ENCODE results near the gene EPHA7. TPM values are rescaled to one million over a fixed set of nuclear protein-coding genes. Genes with fewer than 3 reads are reported as not detected.
A peak's percentile ranks its signal among the peaks of the same experiment; 100 is the strongest.

The EPHA7 gene
- under 1 TPM; 0.49 to 0.84 TPM for polyA plus RNA-seq

DNA sequence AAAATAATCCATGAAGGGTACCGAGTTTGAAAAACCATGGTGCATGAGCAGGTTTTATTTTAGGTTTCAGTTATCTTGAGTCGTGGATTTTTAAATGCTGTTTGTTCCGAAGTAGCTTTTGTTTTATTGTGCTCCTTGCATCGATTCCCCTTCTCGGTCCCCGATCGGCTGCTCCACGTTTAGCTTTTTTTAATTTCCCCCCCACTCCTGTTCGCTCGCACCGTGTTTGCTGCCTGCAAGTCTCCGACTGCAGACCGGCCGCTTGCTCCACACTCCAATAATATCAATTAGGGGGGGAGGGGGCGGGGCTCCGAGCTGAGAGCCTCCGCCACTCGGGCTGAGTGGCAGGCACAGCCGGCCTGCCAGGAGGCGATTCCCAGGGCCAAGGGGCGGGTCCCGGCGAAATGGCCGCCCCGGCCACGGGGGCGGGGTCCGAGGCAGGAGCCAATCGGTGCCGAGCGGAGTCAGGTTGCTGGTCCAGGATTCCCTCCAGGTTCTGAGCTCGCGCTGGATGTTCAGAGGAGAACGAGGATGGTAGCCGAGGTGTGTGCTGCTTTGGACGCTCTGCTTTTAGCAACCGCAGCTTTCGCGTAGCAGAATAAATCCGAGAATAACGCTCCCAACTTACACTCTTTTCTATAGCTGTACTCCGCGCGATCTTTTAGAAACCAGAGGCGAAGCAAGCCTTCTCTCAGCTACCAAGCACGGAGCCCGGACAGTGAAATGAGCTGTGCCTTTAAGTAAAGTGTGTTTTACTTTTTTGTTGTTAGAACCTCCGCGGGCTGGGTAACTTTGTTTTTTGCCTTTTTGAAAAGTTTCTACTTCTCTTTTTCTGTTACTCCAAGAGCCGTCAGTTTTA, at the start of gene EPHA7:
EPHA7 (minus strand) TSS at position 256 of the 859 bp plus-strand sequence; CDS start at position 38, 218 bp downstream.
- Histone ChIP-seq H3K4me3 (ENCODE audit: low read depth in 1 of 2, low read length in 2 of 2) (peak within 1 kb of the TSS; percentile 39 to 42), H3K27me3 (ENCODE audit: control insufficient read depth in 1 of 2, insufficient read depth in 2 of 2, low read length in 2 of 2) (peaks cover 0 to 7% of the 10 kb centered on the region in 2 donors), H3K4me1 (ENCODE audit: control insufficient read depth in 2 of 2, insufficient read depth in 2 of 2, low read length in 1 of 2) (peaks cover 6 to 14% of the 10 kb centered on the region in 2 donors), H3K9me3 (ENCODE audit: control insufficient read depth in 2 of 2, insufficient read depth in 1 of 2, low read depth in 1 of 2, low read length in 1 of 2) (peaks cover 0 to 3% of the 10 kb centered on the region in 2 donors), H3K36me3 (ENCODE audit: control insufficient read depth in 2 of 2, insufficient read depth in 2 of 2, low read length in 1 of 2) (no peaks in the 10 kb centered on the region), H3K27ac (ENCODE audit: low read depth in 2 of 2, low read length in 1 of 2) (no peak within 1 kb of the TSS)
- WGBS, 2 donors: 2% methylated on average over 50 of the region's 50 CpGs

- 4 to 12% methylated on average over 4 of the region's 4 CpGs for WGBS, 2 donors
- Histone ChIP-seq H3K36me3 (ENCODE audit: control insufficient read depth in 2 of 2, insufficient read depth in 2 of 2, low read length in 1 of 2) (no peaks in the 10 kb centered on the region), H3K4me1 (ENCODE audit: control insufficient read depth in 2 of 2, insufficient read depth in 2 of 2, low read length in 1 of 2) (no peaks in the 10 kb centered on the region)
These were observed 48.9 kb upstream of the EPHA7 start for GRCh38 chr6:93468291-93468690.

GRCh38 chr6:93454533-93454932, 35.2 kb upstream of the EPHA7 start:
- no peaks in the 10 kb centered on the region for H3K4me1 ChIP-seq (ENCODE audit: control insufficient read depth in 2 of 2, insufficient read depth in 2 of 2, low read length in 1 of 2)
- no peak overlapping the region for H3K27ac ChIP-seq (ENCODE audit: low read depth in 2 of 2, low read length in 1 of 2)
- WGBS, 2 donors: 79 to 81% methylated on average over 6 of the region's 6 CpGs
- H3K27me3 ChIP-seq (ENCODE audit: control insufficient read depth in 1 of 2, insufficient read depth in 2 of 2, low read length in 2 of 2): no peaks in the 10 kb centered on the region
- H3K9me3 ChIP-seq (ENCODE audit: control insufficient read depth in 2 of 2, insufficient read depth in 1 of 2, low read depth in 1 of 2, low read length in 1 of 2): no peaks in the 10 kb centered on the region
- H3K4me3 ChIP-seq (ENCODE audit: low read depth in 1 of 2, low read length in 2 of 2): no peak overlapping the region
- no peaks in the 10 kb centered on the region for H3K36me3 ChIP-seq (ENCODE audit: control insufficient read depth in 2 of 2, insufficient read depth in 2 of 2, low read length in 1 of 2)

More at GRCh38 chr6:93468291-93468690, 48.9 kb upstream of the EPHA7 start:
- Histone ChIP-seq H3K9me3 (ENCODE audit: control insufficient read depth in 2 of 2, insufficient read depth in 1 of 2, low read depth in 1 of 2, low read length in 1 of 2) (no peaks in the 10 kb centered on the region), H3K4me3 (ENCODE audit: low read depth in 1 of 2, low read length in 2 of 2) (no peak overlapping the region), H3K27ac (ENCODE audit: low read depth in 2 of 2, low read length in 1 of 2) (no peak overlapping the region), H3K27me3 (ENCODE audit: control insufficient read depth in 1 of 2, insufficient read depth in 2 of 2, low read length in 2 of 2) (no peaks in the 10 kb centered on the region)

DNA sequence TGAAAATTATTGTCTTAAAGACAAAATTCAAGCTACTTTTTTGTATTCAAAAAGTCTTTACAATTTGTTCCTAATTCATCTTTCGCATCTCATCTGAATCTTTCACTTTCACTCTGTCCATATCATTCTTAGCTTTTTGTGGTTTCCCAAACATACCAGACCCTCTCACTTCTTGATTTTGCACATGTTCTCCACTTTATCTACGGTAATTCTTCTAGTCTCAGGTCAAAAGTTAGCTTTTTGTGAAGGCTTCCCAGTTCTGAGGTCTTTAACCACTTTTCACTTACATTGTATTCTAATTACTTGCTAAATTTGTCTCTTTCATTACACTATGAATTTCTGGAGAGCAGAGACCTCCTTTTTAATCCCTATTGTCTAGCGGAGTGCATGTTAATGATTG, 34.6 kb upstream of the EPHA7 start:
- Histone ChIP-seq H3K27me3 (ENCODE audit: control insufficient read depth in 1 of 2, insufficient read depth in 2 of 2, low read length in 2 of 2) (no peaks in the 10 kb centered on the region), H3K4me1 (ENCODE audit: control insufficient read depth in 2 of 2, insufficient read depth in 2 of 2, low read length in 1 of 2) (no peaks in the 10 kb centered on the region), H3K27ac (ENCODE audit: low read depth in 2 of 2, low read length in 1 of 2) (no peak overlapping the region), H3K9me3 (ENCODE audit: control insufficient read depth in 2 of 2, insufficient read depth in 1 of 2, low read depth in 1 of 2, low read length in 1 of 2) (no peaks in the 10 kb centered on the region), H3K36me3 (ENCODE audit: control insufficient read depth in 2 of 2, insufficient read depth in 2 of 2, low read length in 1 of 2) (no peaks in the 10 kb centered on the region), H3K4me3 (ENCODE audit: low read depth in 1 of 2, low read length in 2 of 2) (no peak overlapping the region)
- 81 to 84% methylated on average over 3 of the region's 3 CpGs for whole genome bisulfite sequencing, 2 donors

- H3K27me3 ChIP-seq (ENCODE audit: control insufficient read depth in 1 of 2, insufficient read depth in 2 of 2, low read length in 2 of 2): no peaks in the 10 kb centered on the region
- WGBS, 2 donors: 66 to 77% methylated on average over 3 of the region's 3 CpGs
- no peaks in the 10 kb centered on the region for H3K4me1 ChIP-seq (ENCODE audit: control insufficient read depth in 2 of 2, insufficient read depth in 2 of 2, low read length in 1 of 2)
- H3K4me3 ChIP-seq (ENCODE audit: low read depth in 1 of 2, low read length in 2 of 2): no peak overlapping the region
- H3K36me3 ChIP-seq (ENCODE audit: control insufficient read depth in 2 of 2, insufficient read depth in 2 of 2, low read length in 1 of 2): no peaks in the 10 kb centered on the region
- no peaks in the 10 kb centered on the region for H3K9me3 ChIP-seq (ENCODE audit: control insufficient read depth in 2 of 2, insufficient read depth in 1 of 2, low read depth in 1 of 2, low read length in 1 of 2)
- no peak overlapping the region for H3K27ac ChIP-seq (ENCODE audit: low read depth in 2 of 2, low read length in 1 of 2)
These were observed 28.5 kb upstream of the EPHA7 start for GRCh38 chr6:93447874-93448273.

GRCh38 chr6:93437491-93437890, 18.1 kb upstream of the EPHA7 start:
- H3K27ac ChIP-seq (ENCODE audit: low read depth in 2 of 2, low read length in 1 of 2): no peak overlapping the region
- no peaks in the 10 kb centered on the region for H3K27me3 ChIP-seq (ENCODE audit: control insufficient read depth in 1 of 2, insufficient read depth in 2 of 2, low read length in 2 of 2)
- no peaks in the 10 kb centered on the region for H3K9me3 ChIP-seq (ENCODE audit: control insufficient read depth in 2 of 2, insufficient read depth in 1 of 2, low read depth in 1 of 2, low read length in 1 of 2)
- 93 to 95% methylated on average over 2 of the region's 2 CpGs for WGBS, 2 donors
- no peaks in the 10 kb centered on the region for H3K36me3 ChIP-seq (ENCODE audit: control insufficient read depth in 2 of 2, insufficient read depth in 2 of 2, low read length in 1 of 2)
- no peaks in the 10 kb centered on the region for H3K4me1 ChIP-seq (ENCODE audit: control insufficient read depth in 2 of 2, insufficient read depth in 2 of 2, low read length in 1 of 2)
- no peak overlapping the region for H3K4me3 ChIP-seq (ENCODE audit: low read depth in 1 of 2, low read length in 2 of 2)

- no peaks in the 10 kb centered on the region for H3K36me3 ChIP-seq (ENCODE audit: control insufficient read depth in 2 of 2, insufficient read depth in 2 of 2, low read length in 1 of 2)
- no peaks in the 10 kb centered on the region for H3K9me3 ChIP-seq (ENCODE audit: control insufficient read depth in 2 of 2, insufficient read depth in 1 of 2, low read depth in 1 of 2, low read length in 1 of 2)
- 21 to 39% methylated on average over 2 of the region's 2 CpGs for WGBS, 2 donors
- H3K27ac ChIP-seq (ENCODE audit: low read depth in 2 of 2, low read length in 1 of 2): no peak overlapping the region
- no peaks in the 10 kb centered on the region for H3K4me1 ChIP-seq (ENCODE audit: control insufficient read depth in 2 of 2, insufficient read depth in 2 of 2, low read length in 1 of 2)
- no peak overlapping the region for H3K4me3 ChIP-seq (ENCODE audit: low read depth in 1 of 2, low read length in 2 of 2)
- no peaks in the 10 kb centered on the region for H3K27me3 ChIP-seq (ENCODE audit: control insufficient read depth in 1 of 2, insufficient read depth in 2 of 2, low read length in 2 of 2)
These were observed 14.2 kb upstream of the EPHA7 start for GRCh38 chr6:93433592-93433991.

GRCh38 chr6:93424303-93425064, 5.1 kb upstream of the EPHA7 start:
- no peaks in the 10 kb centered on the region for H3K9me3 ChIP-seq (ENCODE audit: control insufficient read depth in 2 of 2, insufficient read depth in 1 of 2, low read depth in 1 of 2, low read length in 1 of 2)
- no peaks in the 10 kb centered on the region for H3K4me1 ChIP-seq (ENCODE audit: control insufficient read depth in 2 of 2, insufficient read depth in 2 of 2, low read length in 1 of 2)
- WGBS, 2 donors: 37 to 39% methylated on average over 2 of the region's 2 CpGs
- no peak overlapping the region for H3K27ac ChIP-seq (ENCODE audit: low read depth in 2 of 2, low read length in 1 of 2)
- no peaks in the 10 kb centered on the region for H3K36me3 ChIP-seq (ENCODE audit: control insufficient read depth in 2 of 2, insufficient read depth in 2 of 2, low read length in 1 of 2)
- no peak overlapping the region for H3K4me3 ChIP-seq (ENCODE audit: low read depth in 1 of 2, low read length in 2 of 2)
- no peaks in the 10 kb centered on the region for H3K27me3 ChIP-seq (ENCODE audit: control insufficient read depth in 1 of 2, insufficient read depth in 2 of 2, low read length in 2 of 2)

GRCh38 chr6:93423542-93423941, 4.2 kb upstream of the EPHA7 start:
- H3K4me1 ChIP-seq (ENCODE audit: control insufficient read depth in 2 of 2, insufficient read depth in 2 of 2, low read length in 1 of 2): peaks cover 3 to 5% of the 10 kb centered on the region in 2 donors
- H3K9me3 ChIP-seq (ENCODE audit: control insufficient read depth in 2 of 2, insufficient read depth in 1 of 2, low read depth in 1 of 2, low read length in 1 of 2): peaks cover 0 to 2% of the 10 kb centered on the region in 2 donors
- H3K4me3 ChIP-seq (ENCODE audit: low read depth in 1 of 2, low read length in 2 of 2): no peak overlapping the region
- H3K27me3 ChIP-seq (ENCODE audit: control insufficient read depth in 1 of 2, insufficient read depth in 2 of 2, low read length in 2 of 2): no peaks in the 10 kb centered on the region
- 45 to 49% methylated on average over 2 of the region's 2 CpGs for WGBS, 2 donors
- no peaks in the 10 kb centered on the region for H3K36me3 ChIP-seq (ENCODE audit: control insufficient read depth in 2 of 2, insufficient read depth in 2 of 2, low read length in 1 of 2)
- H3K27ac ChIP-seq (ENCODE audit: low read depth in 2 of 2, low read length in 1 of 2): no peak overlapping the region

All from esophagus (tissue), 2 donors.